Measurements from ENCODE around the gene ITPR2.

ITPR2 gene

DNA sequence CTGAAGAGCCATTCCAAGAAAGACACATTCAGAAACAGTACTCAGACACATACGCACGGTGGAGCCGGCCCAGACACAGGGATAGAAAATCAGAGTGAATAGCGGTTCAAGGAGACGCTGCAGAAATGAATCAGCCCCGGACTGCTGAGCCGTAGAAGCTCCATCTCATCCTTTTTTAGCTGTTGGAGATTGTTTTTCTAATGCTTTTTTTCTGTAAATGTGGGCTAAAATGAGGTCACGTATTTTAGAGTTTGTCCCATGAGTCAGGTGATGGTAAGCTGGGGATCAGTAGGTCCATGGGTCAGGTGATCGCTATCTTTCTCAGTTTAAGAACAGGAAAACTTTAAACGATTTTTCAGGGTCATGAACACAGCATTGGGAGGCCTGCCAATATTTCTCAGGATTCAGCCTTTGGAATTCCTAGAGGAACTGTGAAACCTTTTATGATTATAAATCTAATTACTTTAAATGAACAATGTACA lies 202.4 kb downstream of the ITPR2 start:
- no peak for DNase-seq (ENCODE audit: low read depth)
- TF ChIP-seq, protein P1, sequence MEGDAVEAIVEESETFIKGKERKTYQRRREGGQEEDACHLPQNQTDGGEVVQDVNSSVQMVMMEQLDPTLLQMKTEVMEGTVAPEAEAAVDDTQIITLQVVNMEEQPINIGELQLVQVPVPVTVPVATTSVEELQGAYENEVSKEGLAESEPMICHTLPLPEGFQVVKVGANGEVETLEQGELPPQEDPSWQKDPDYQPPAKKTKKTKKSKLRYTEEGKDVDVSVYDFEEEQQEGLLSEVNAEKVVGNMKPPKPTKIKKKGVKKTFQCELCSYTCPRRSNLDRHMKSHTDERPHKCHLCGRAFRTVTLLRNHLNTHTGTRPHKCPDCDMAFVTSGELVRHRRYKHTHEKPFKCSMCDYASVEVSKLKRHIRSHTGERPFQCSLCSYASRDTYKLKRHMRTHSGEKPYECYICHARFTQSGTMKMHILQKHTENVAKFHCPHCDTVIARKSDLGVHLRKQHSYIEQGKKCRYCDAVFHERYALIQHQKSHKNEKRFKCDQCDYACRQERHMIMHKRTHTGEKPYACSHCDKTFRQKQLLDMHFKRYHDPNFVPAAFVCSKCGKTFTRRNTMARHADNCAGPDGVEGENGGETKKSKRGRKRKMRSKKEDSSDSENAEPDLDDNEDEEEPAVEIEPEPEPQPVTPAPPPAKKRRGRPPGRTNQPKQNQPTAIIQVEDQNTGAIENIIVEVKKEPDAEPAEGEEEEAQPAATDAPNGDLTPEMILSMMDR (IDR thresholded peaks at IDR 0.05; ENCODE audit: low read depth, low read length, missing control alignments) = no peak
- H3K4me3 ChIP-seq (ENCODE audit: low read depth, low read length) = no peak overlapping the region

DNA sequence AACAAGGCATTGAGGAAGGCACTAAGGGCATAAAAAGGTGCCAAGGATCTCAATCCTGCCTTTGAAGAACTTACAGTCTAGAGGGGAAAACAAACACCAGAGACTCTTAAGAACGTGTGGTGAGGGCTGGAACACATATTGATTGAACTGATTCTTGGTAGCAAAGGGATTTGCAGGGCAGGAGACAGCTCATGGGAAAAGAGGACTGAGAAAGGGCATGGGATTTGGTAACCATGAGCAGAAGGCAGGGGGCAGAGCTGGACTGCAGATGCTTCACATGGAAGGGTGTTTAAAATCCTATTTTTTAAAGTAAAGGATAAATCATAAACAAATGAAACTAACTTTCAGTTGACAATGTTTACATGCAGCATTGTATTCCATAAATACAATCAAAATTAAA lies 203.1 kb downstream of the ITPR2 start:
- no peak for DNase-seq (ENCODE audit: low read depth)
- H3K4me3 ChIP-seq (ENCODE audit: low read depth, low read length) = no peak overlapping the region
- TF ChIP-seq, protein P1 (IDR thresholded peaks at IDR 0.05; ENCODE audit: low read depth, low read length, missing control alignments) = no peak

DNA sequence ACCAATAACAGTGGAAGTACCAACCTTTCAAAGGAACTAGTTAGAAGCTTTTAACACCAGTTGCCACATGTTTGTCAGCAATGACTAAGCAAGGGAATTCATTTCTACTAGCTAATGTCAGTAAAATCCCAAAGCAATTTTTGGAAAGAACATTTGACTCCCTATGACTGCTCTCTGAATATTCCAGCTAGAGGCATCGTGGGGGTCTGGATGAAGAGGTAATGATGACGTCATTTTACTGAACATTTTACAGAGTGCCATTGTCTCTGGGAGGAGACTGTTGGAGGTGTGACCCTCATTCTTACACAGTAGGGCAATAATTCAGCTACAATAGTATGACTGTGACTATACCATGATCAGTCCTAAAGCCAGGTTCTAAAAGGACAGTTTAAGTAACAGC lies 204.8 kb downstream of the ITPR2 start:
- DNase-seq (ENCODE audit: low read depth) = no peak
- TF ChIP-seq, protein P1 (IDR thresholded peaks at IDR 0.05; ENCODE audit: low read depth, low read length, missing control alignments) = no peak
- no peak overlapping the region for H3K4me3 ChIP-seq (ENCODE audit: low read depth, low read length)

DNA sequence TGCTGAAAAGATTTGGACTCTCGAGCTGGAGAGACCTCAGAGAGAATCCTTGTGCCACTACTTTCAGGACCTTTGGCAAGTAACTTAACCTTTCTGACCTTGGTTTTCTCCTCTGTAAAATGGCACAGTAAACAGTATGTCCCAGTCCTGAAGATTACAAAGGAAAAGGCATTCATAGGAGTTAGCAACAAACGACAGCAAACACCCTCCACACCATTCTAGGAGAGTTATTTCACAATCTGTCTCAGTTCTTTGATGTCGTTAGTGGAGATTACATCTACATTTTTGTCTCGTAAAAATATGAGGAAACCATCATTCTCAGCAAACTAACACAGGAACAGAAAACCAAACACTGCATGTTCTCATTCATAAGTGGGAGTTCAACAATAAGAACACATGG lies 205.7 kb downstream of the ITPR2 start:
- no peak overlapping the region for H3K4me3 ChIP-seq (ENCODE audit: low read depth, low read length)
- DNase-seq (ENCODE audit: low read depth) = no peak
- TF ChIP-seq, protein P1 (IDR thresholded peaks at IDR 0.05; ENCODE audit: low read depth, low read length, missing control alignments) = no peak

DNA sequence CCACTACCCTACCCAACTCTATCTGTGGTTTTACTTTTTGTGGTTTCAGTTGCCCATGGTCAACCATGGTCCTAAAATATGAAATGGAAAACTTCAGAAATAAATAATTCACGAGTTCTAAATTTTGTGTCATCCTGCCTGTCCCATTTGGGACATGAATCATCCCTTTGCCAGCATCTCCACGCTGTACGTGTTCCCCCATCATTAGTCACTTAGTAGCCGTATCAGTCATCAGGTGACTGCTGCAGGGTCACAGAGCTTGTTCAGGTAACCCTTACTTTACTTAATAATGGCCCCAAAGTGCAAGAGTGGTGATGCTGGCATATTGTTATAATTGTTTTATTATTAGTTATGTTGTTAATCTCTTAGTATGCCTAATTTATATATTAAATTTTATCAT lies 209.9 kb downstream of the ITPR2 start:
- no peak for DNase-seq (ENCODE audit: low read depth)

DNA sequence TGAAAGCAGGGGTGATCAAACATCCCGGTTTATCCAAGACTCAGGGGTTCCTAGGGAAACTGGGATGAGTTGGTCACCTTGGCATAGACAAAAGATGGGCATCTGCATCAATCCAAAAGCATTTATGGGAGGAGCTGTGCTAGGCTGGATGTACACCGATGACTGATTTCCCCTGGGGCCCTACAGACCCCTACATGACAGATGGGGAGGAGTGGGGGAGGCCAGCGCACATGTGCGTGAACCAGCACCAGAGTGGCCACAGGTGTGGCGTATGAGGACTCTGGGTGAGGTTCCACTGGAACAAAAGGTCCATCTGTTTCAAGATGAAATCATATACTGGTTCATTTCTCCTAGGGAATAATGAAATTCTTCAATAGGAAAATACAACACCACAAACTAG lies 210.4 kb downstream of the ITPR2 start:
- no peak for DNase-seq (ENCODE audit: low read depth)
- H3K4me3 ChIP-seq (ENCODE audit: low read depth, low read length) = no peak overlapping the region
- TF ChIP-seq, protein P1 (IDR thresholded peaks at IDR 0.05; ENCODE audit: low read depth, low read length, missing control alignments) = no peak

More for the DNA sequence above, 209.9 kb downstream of the ITPR2 start:
- TF ChIP-seq, protein P1 (IDR thresholded peaks at IDR 0.05; ENCODE audit: low read depth, low read length, missing control alignments) = no peak
- no peak overlapping the region for H3K4me3 ChIP-seq (ENCODE audit: low read depth, low read length)

DNA sequence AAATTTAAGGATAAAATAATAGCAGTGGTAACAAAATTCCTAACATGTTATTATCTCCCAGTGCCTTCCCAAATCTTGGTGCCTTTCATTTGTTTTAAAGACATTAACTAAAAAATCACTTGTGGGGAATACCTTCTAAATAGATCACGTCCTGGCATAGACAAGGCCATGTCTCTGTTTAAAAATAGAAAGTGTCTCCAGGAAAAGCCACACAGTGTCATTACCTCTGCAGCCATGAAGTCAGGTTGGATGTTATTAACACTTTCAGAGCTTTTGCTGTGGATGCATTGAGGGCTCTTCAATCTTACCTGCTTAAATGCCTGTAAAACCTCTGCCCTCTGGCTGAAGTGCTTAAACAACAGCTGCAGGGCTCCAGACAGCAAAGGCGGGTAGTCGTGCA lies 211.1 kb downstream of the ITPR2 start:
- no peak for DNase-seq (ENCODE audit: low read depth)
- no peak overlapping the region for H3K4me3 ChIP-seq (ENCODE audit: low read depth, low read length)
- TF ChIP-seq, protein P1 (IDR thresholded peaks at IDR 0.05; ENCODE audit: low read depth, low read length, missing control alignments) = no peak
